Astrocyte (in vitro differentiated cells and primary cell): ENCODE data around the gene HDC. TPM values are rescaled to one million over a fixed set of nuclear protein-coding genes. Genes with fewer than 3 reads are reported as not detected.

Experiments used
- DNase-seq: peaks from one replicate; pipeline ENCODE4 v3.0.0-alpha.2; 2010; ENCODE audit warnings: low read depth
- FAIRE-seq: peaks from 2 replicates; lab custom pipeline; 2011; peaks lifted over from hg19 to GRCh38; lab: Jason Lieb, UNC
- H2AFZ ChIP-seq: 2 replicates; pipeline ENCODE4 v1.6.0; 2012; ENCODE audit warnings: low read depth, low read length, inconsistent platforms
- H3K27ac ChIP-seq: 2 replicates; pipeline ENCODE4 v1.5.1; 2011; ENCODE audit warnings: low read depth, low read length, inconsistent platforms
- H3K27me3 ChIP-seq: 2 replicates; pipeline ENCODE4 v1.6.0; 2011; ENCODE audit warnings: low read length, inconsistent platforms; ENCODE audit not compliant: insufficient read depth
- H3K36me3 ChIP-seq: 2 replicates; pipeline ENCODE4 v1.5.1; 2011; ENCODE audit warnings: low read length, inconsistent platforms; ENCODE audit not compliant: insufficient read depth
- H3K4me1 ChIP-seq: 2 replicates; pipeline ENCODE4 v1.5.1; 2011; ENCODE audit warnings: low read length, inconsistent platforms; ENCODE audit not compliant: insufficient read depth
- H3K4me2 ChIP-seq: 2 replicates; pipeline ENCODE4 v1.6.0; 2012; ENCODE audit warnings: low read length, inconsistent platforms
- H3K4me3 ChIP-seq: 2 replicates; pipeline ENCODE4 v1.5.1; 2011; ENCODE audit warnings: low read depth, mild to moderate bottlenecking, low read length, inconsistent platforms; ENCODE audit not compliant: insufficient read depth
- H3K79me2 ChIP-seq: 2 replicates; pipeline ENCODE4 v1.6.0; 2012; ENCODE audit warnings: mild to moderate bottlenecking, low read length, inconsistent platforms; ENCODE audit not compliant: insufficient read depth
- H3K9ac ChIP-seq: 2 replicates; pipeline ENCODE4 v1.6.0; 2012; ENCODE audit warnings: mild to moderate bottlenecking, low read length, inconsistent platforms
- H3K9me3 ChIP-seq: 2 replicates; pipeline ENCODE4 v1.5.1; 2012; ENCODE audit warnings: low read depth, mild to moderate bottlenecking, low read length, inconsistent platforms; ENCODE audit not compliant: insufficient read depth
- H4K20me1 ChIP-seq: 2 replicates; pipeline ENCODE4 v1.6.0; 2012; ENCODE audit warnings: low read length, inconsistent platforms; ENCODE audit not compliant: insufficient read depth
- H3K27ac Mint-ChIP-seq: one replicate; pipeline ENCODE4 v1.8.0; 2021; ENCODE audit warnings: mild to moderate bottlenecking, mixed read lengths; ENCODE audit not compliant: unreplicated experiment
- H3K27me3 Mint-ChIP-seq: one replicate; pipeline ENCODE4 v1.8.0; 2021; ENCODE audit warnings: low read depth, mixed read lengths; ENCODE audit not compliant: unreplicated experiment
- H3K36me3 Mint-ChIP-seq: one replicate; pipeline ENCODE4 v1.8.0; 2021; ENCODE audit warnings: low read depth, mixed read lengths; ENCODE audit not compliant: unreplicated experiment
- H3K4me1 Mint-ChIP-seq: one replicate; pipeline ENCODE4 v1.8.0; 2021; ENCODE audit warnings: low read depth, mixed read lengths; ENCODE audit not compliant: unreplicated experiment
- H3K4me3 Mint-ChIP-seq: one replicate; pipeline ENCODE4 v1.8.0; 2021; ENCODE audit warnings: mild to moderate bottlenecking, moderate library complexity, mixed read lengths; ENCODE audit not compliant: unreplicated experiment
- H3K9me3 Mint-ChIP-seq: one replicate; pipeline ENCODE4 v1.8.0; 2021; ENCODE audit warnings: mild to moderate bottlenecking, mixed read lengths; ENCODE audit not compliant: unreplicated experiment
- CTCF ChIP-seq: IDR thresholded peaks from 2 replicates; pipeline ENCODE4 v1.5.1; 2011; ENCODE audit warnings: low read depth, mild to moderate bottlenecking, inconsistent platforms, low read length, moderate library complexity; ENCODE audit not compliant: insufficient read depth
- EZH2 ChIP-seq: IDR thresholded peaks from 2 replicates; pipeline ENCODE4 v1.6.1; 2012; ENCODE audit warnings: mild to moderate bottlenecking, low read length, inconsistent platforms; ENCODE audit not compliant: insufficient read depth
- total RNA-seq: library from RNA; stranded (reverse); gene quantifications from 2 replicates; pipeline ENCODE4 v1.2.1, GENCODE V29; 2021

Gene HDC
- total RNA-seq, 1 donor from 2014 or later, result not detected

GRCh38 chr15:50278496-50278895 lies 13.0 kb upstream of the HDC start:
- no peak overlapping the region for H3K4me3 ChIP-seq
- no peak for TF ChIP-seq CTCF
- no peaks in the 10 kb centered on the region for H3K27me3 ChIP-seq
- no peaks in the 10 kb centered on the region for H3K9me3 ChIP-seq
- no peaks in the 10 kb centered on the region for H3K9me3 Mint-ChIP-seq
- FAIRE-seq, result no peak
- no peak for DNase-seq
- H3K4me1 Mint-ChIP-seq, result no peaks in the 10 kb centered on the region
- no peak overlapping the region for H3K27ac Mint-ChIP-seq
- H3K36me3 ChIP-seq, result peaks cover 6% of the 10 kb centered on the region
- no peaks in the 10 kb centered on the region for H3K4me1 ChIP-seq
- H3K4me2 ChIP-seq, result no peak overlapping the region
- no peaks in the 10 kb centered on the region for H3K27me3 Mint-ChIP-seq
- H4K20me1 ChIP-seq, result no peaks in the 10 kb centered on the region
- no peak overlapping the region for H2AFZ ChIP-seq
- H3K27ac ChIP-seq, result no peak overlapping the region
- no peak overlapping the region for H3K9ac ChIP-seq
- no peaks in the 10 kb centered on the region for H3K36me3 Mint-ChIP-seq
- no peak overlapping the region for H3K4me3 Mint-ChIP-seq
- H3K79me2 ChIP-seq, result no peaks in the 10 kb centered on the region

- no peak overlapping the region for H3K27ac ChIP-seq
- H2AFZ ChIP-seq, result no peak overlapping the region
- Mint-ChIP-seq H3K36me3 (no peaks in the 10 kb centered on the region), H3K27ac (no peak overlapping the region), H3K27me3 (no peaks in the 10 kb centered on the region), H3K4me1 (no peaks in the 10 kb centered on the region), H3K4me3 (no peak overlapping the region), H3K9me3 (no peaks in the 10 kb centered on the region)
- no peak for FAIRE-seq
- no peak for DNase-seq
- no peak overlapping the region for H3K4me2 ChIP-seq
- no peak overlapping the region for H3K9ac ChIP-seq
- H4K20me1 ChIP-seq, result no peaks in the 10 kb centered on the region
- H3K4me1 ChIP-seq, result no peaks in the 10 kb centered on the region
- H3K79me2 ChIP-seq, result no peaks in the 10 kb centered on the region
- H3K4me3 ChIP-seq, result no peak overlapping the region
- H3K27me3 ChIP-seq, result no peaks in the 10 kb centered on the region
- no peaks in the 10 kb centered on the region for H3K9me3 ChIP-seq
- peaks cover 6% of the 10 kb centered on the region for H3K36me3 ChIP-seq
- TF ChIP-seq EZH2 (no peak), CTCF (no peak)
These were observed 11.8 kb upstream of the HDC start for GRCh38 chr15:50277370-50277769.

GRCh38 chr15:50275908-50276307 lies 10.4 kb upstream of the HDC start:
- Mint-ChIP-seq H3K4me1 (no peaks in the 10 kb centered on the region), H3K27me3 (no peaks in the 10 kb centered on the region), H3K27ac (no peak overlapping the region), H3K9me3 (no peaks in the 10 kb centered on the region), H3K4me3 (no peak overlapping the region), H3K36me3 (no peaks in the 10 kb centered on the region)
- Histone ChIP-seq H2AFZ (no peak overlapping the region), H4K20me1 (no peaks in the 10 kb centered on the region), H3K79me2 (no peaks in the 10 kb centered on the region), H3K9me3 (no peaks in the 10 kb centered on the region), H3K36me3 (peaks cover 6% of the 10 kb centered on the region), H3K27ac (no peak overlapping the region), H3K27me3 (no peaks in the 10 kb centered on the region), H3K4me2 (no peak overlapping the region), H3K9ac (no peak overlapping the region), H3K4me3 (no peak overlapping the region), H3K4me1 (no peaks in the 10 kb centered on the region)
- DNase-seq (no peak), FAIRE-seq (no peak)
- TF ChIP-seq CTCF, result no peak
- no peak for TF ChIP-seq EZH2
